Liver (tissue), 9 donors: ENCODE data around the gene ALG12. TPM values are rescaled to one million over a fixed set of nuclear protein-coding genes. Genes with fewer than 3 reads are reported as not detected.

Experiments
- DNase-seq: peaks from one replicate; pipeline ENCODE4 v3.0.0-alpha.2; 2017; ENCODE audit warnings: low spot score
- H3K27ac ChIP-seq, 2 donors: one replicate each; pipeline ENCODE4 v1.7.0; 2013; ENCODE audit warnings: inconsistent platforms in 2 of 2, low read length in 2 of 2, control low read depth in 1 of 2, low read depth in 1 of 2, mild to moderate bottlenecking in 1 of 2
- H3K27me3 ChIP-seq, 4 donors: one replicate each; pipeline versions ENCODE4 v1.6.1 to v1.7.0; 2013; ENCODE audit warnings: low read length in 3 of 4, inconsistent platforms in 1 of 4, mild to moderate bottlenecking in 1 of 4, moderate library complexity in 1 of 4; ENCODE audit not compliant: control insufficient read depth in 4 of 4, insufficient read depth in 4 of 4
- H3K36me3 ChIP-seq, 4 donors: one replicate each; pipeline versions ENCODE4 v1.6.1 to v1.7.0; 2013; ENCODE audit warnings: low read length in 3 of 4, mild to moderate bottlenecking in 3 of 4, low read depth in 1 of 4, moderate library complexity in 1 of 4; ENCODE audit not compliant: control insufficient read depth in 4 of 4, insufficient read depth in 3 of 4
- H3K4me1 ChIP-seq, 4 donors: one replicate each; pipeline versions ENCODE4 v1.6.1 to v1.7.0; 2013; ENCODE audit warnings: low read length in 3 of 4, mild to moderate bottlenecking in 3 of 4, moderate library complexity in 1 of 4; ENCODE audit not compliant: control insufficient read depth in 4 of 4, insufficient read depth in 4 of 4
- H3K4me3 ChIP-seq, 3 donors: one replicate each; pipeline versions ENCODE4 v1.6.1 to v1.7.0; 2013; ENCODE audit warnings: low read length in 3 of 3, control low read depth in 1 of 3, low read depth in 1 of 3, mild to moderate bottlenecking in 1 of 3
- H3K9ac ChIP-seq, 2 donors: one replicate each; pipeline ENCODE4 v1.7.0; 2013; ENCODE audit warnings: low read length in 2 of 2, mild to moderate bottlenecking in 2 of 2, moderate library complexity in 2 of 2, control low read depth in 1 of 2, low read depth in 1 of 2
- H3K9me3 ChIP-seq, 4 donors: one replicate each; pipeline versions ENCODE4 v1.6.1 to v1.7.0; 2013; ENCODE audit warnings: low read length in 3 of 4; ENCODE audit not compliant: control insufficient read depth in 4 of 4
- EGR1 ChIP-seq, 2 donors: IDR thresholded peaks; 2 replicates each; pipeline ENCODE4 v1.6.1; 2016 to 2018; ENCODE audit warnings: antibody characterized with exemption in 2 of 2, low read depth in 2 of 2
- FOXA1 ChIP-seq: IDR thresholded peaks from 2 replicates; pipeline ENCODE4 v1.6.1; 2016; ENCODE audit warnings: antibody characterized with exemption
- FOXA2 ChIP-seq: IDR thresholded peaks from 2 replicates; pipeline ENCODE4 v1.6.1; 2016; ENCODE audit warnings: antibody characterized with exemption
- GABPA ChIP-seq, 2 donors: IDR thresholded peaks in 1 of 2; conservative IDR thresholded peaks in 1 of 2; 2 replicates each; pipeline ENCODE4 v1.6.1; 2016; ENCODE audit warnings: antibody characterized with exemption in 2 of 2, mild to moderate bottlenecking in 1 of 2, moderate library complexity in 1 of 2
- HNF4A ChIP-seq, 2 donors: conservative IDR thresholded peaks; 2 replicates each; pipeline ENCODE4 v1.6.1; 2016; ENCODE audit warnings: antibody characterized with exemption in 2 of 2, mild to moderate bottlenecking in 2 of 2
- HNF4G ChIP-seq: IDR thresholded peaks from 2 replicates; pipeline ENCODE4 v1.6.1; 2016; ENCODE audit warnings: antibody characterized with exemption
- JUND ChIP-seq, 2 donors: IDR thresholded peaks; 2 replicates each; pipeline ENCODE4 v1.6.1; 2016; ENCODE audit warnings: antibody characterized with exemption in 2 of 2
- NR2F2 ChIP-seq: IDR thresholded peaks from 2 replicates; pipeline ENCODE4 v1.6.1; 2016; ENCODE audit warnings: antibody characterized with exemption
- SP1 ChIP-seq: IDR thresholded peaks from 2 replicates; pipeline ENCODE4 v1.6.1; 2018; ENCODE audit warnings: antibody characterized with exemption, mild to moderate bottlenecking
- TAF1 ChIP-seq: conservative IDR thresholded peaks from 2 replicates; pipeline ENCODE4 v1.6.1; 2016; ENCODE audit warnings: antibody characterized with exemption, mild to moderate bottlenecking
- ZBTB33 ChIP-seq: IDR thresholded peaks from 2 replicates; pipeline ENCODE4 v1.6.1; 2016; ENCODE audit warnings: antibody characterized with exemption
- WGBS: extraction: QIAGEN DNeasy Blood & Tissue Kit; methylation state at CpG from one replicate; pipeline ENCODE4 v1.1.7; 2013; 5-methylcytosine and 5-hydroxymethylcytosine counted together
- polyA plus RNA-seq, 2 donors: library from polyadenylated mRNA; stranded (reverse) in 1 of 2; unstranded in 1 of 2; fragments of 200-250 nt in 1 of 2; fragments of >200 nt in 1 of 2; fragmentation: Nextera tagmentation in 1 of 2; extraction: Ambion mirVana in 1 of 2; gene quantifications; one replicate each; pipeline versions ENCODE4 v1.2.1 to v1.2.3, GENCODE V29; 2013 to 2015
- total RNA-seq, 2 donors: library from RNA; depleted of rRNA; stranded (reverse); fragments of >200 nt; gene quantifications; one replicate each; pipeline ENCODE4 v1.2.3, GENCODE V29; 2014
- TF ChIP-seq, protein P1 (sequence below): IDR thresholded peaks from 2 replicates; pipeline ENCODE4 v1.6.1; 2016; ENCODE audit warnings: antibody characterized with exemption, mild to moderate bottlenecking
- TF ChIP-seq, protein P2 (sequence below): IDR thresholded peaks from 2 replicates; pipeline ENCODE4 v1.6.1; 2016; ENCODE audit warnings: antibody characterized with exemption
- TF ChIP-seq, protein P3 (sequence below): IDR thresholded peaks from 2 replicates; pipeline ENCODE4 v1.6.1; 2016; ENCODE audit warnings: antibody characterized with exemption
- TF ChIP-seq, protein P4 (sequence below): fragments of 150-350 bp; IDR thresholded peaks from 2 replicates; pipeline ENCODE4 v1.5.1; 2017; ENCODE audit warnings: improper control_type of control experiment, low read depth, low read length; ENCODE audit not compliant: missing input control
- donor health status: healthy.
- donor health status: healthy.
- donor health status: healthy.
- donor health status: healthy.
- donor health status: healthy.

Gene ALG12
- total and polyA plus RNA-seq, 4 donors = 10.4 to 20.2 (median 14.0) TPM

DNA sequence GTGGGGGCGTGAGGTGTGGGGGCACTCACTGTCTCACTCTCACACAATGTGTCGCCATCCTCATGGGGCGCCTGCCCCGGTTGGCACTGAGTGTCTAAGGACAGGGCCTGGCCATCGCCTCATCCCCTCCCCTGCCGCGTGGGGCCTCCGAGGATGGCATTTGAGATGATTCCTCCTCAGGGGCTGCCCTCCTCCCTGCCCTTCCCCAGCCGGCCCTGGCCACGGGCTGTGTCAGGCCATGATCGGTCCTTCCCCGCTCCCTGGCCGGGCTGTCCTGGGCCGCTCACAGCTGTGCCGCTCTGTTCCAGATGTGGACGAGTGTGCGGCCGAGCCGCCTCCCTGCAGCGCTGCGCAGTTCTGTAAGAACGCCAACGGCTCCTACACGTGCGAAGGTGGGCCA, 4.7 kb upstream of the ALG12 start:
- Histone ChIP-seq H3K4me1 (peaks cover 0 to 10% (median 7%) of the 10 kb centered on the region in 4 donors), H3K27ac (no peak overlapping the region), H3K36me3 (peaks cover 6 to 24% (median 14%) of the 10 kb centered on the region in 4 donors), H3K4me3 (no peak overlapping the region), H3K27me3 (no peaks in the 10 kb centered on the region), H3K9me3 (no peaks in the 10 kb centered on the region), H3K9ac (no peak overlapping the region)
- TF ChIP-seq HNF4G (no peak), TAF1 (no peak), HNF4A (conservative IDR thresholded peaks at IDR 0.05) (no peak), NR2F2 (no peak), JUND (IDR thresholded peaks at IDR 0.05) (no peak), ZBTB33 (no peak), GABPA (IDR thresholded peaks at IDR 0.05 in 1 of 2, conservative IDR thresholded peaks at IDR 0.05 in 1 of 2) (no peak)
- TF ChIP-seq, protein P1, sequence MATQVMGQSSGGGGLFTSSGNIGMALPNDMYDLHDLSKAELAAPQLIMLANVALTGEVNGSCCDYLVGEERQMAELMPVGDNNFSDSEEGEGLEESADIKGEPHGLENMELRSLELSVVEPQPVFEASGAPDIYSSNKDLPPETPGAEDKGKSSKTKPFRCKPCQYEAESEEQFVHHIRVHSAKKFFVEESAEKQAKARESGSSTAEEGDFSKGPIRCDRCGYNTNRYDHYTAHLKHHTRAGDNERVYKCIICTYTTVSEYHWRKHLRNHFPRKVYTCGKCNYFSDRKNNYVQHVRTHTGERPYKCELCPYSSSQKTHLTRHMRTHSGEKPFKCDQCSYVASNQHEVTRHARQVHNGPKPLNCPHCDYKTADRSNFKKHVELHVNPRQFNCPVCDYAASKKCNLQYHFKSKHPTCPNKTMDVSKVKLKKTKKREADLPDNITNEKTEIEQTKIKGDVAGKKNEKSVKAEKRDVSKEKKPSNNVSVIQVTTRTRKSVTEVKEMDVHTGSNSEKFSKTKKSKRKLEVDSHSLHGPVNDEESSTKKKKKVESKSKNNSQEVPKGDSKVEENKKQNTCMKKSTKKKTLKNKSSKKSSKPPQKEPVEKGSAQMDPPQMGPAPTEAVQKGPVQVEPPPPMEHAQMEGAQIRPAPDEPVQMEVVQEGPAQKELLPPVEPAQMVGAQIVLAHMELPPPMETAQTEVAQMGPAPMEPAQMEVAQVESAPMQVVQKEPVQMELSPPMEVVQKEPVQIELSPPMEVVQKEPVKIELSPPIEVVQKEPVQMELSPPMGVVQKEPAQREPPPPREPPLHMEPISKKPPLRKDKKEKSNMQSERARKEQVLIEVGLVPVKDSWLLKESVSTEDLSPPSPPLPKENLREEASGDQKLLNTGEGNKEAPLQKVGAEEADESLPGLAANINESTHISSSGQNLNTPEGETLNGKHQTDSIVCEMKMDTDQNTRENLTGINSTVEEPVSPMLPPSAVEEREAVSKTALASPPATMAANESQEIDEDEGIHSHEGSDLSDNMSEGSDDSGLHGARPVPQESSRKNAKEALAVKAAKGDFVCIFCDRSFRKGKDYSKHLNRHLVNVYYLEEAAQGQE = no peak
- TF ChIP-seq, protein P2, sequence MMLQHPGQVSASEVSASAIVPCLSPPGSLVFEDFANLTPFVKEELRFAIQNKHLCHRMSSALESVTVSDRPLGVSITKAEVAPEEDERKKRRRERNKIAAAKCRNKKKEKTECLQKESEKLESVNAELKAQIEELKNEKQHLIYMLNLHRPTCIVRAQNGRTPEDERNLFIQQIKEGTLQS = no peak
- WGBS = 92% methylated on average over 25 of the region's 25 CpGs
- no peak for DNase-seq

DNA sequence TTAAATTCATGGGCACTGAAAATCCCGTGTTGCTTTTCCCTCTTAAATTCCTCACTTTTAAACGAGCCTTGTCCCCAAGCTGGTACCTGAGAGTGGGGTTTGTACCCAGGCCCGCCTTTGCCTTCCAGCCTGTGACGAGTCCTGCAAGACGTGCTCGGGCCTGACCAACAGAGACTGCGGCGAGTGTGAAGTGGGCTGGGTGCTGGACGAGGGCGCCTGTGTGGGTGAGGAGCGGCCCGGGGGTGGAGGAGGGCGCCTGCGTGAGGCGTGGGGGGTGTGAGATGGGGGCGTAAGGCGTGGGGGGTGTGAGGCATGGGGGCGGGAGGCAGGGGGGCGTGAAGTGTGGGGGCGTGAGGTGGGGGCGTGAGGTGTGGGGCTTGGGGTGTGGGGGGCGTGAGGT, 4.2 kb upstream of the ALG12 start:
- H3K9me3 ChIP-seq = no peaks in the 10 kb centered on the region
- H3K4me3 ChIP-seq = no peak overlapping the region
- no peak overlapping the region for H3K27ac ChIP-seq
- H3K36me3 ChIP-seq = peaks cover 6 to 24% (median 14%) of the 10 kb centered on the region in 4 donors
- no peak for DNase-seq
- peaks cover 0 to 10% (median 7%) of the 10 kb centered on the region in 4 donors for H3K4me1 ChIP-seq
- no peaks in the 10 kb centered on the region for H3K27me3 ChIP-seq
- TF ChIP-seq GABPA (IDR thresholded peaks at IDR 0.05 in 1 of 2, conservative IDR thresholded peaks at IDR 0.05 in 1 of 2) = no peak
- TF ChIP-seq, protein P2 = no peak
- TF ChIP-seq FOXA2 = no peak
- no peak for TF ChIP-seq EGR1 (IDR thresholded peaks at IDR 0.05; ENCODE audit: low read depth in 2 of 2)
- TF ChIP-seq, protein P3, sequence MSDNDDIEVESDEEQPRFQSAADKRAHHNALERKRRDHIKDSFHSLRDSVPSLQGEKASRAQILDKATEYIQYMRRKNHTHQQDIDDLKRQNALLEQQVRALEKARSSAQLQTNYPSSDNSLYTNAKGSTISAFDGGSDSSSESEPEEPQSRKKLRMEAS = no peak
- no peak for TF ChIP-seq ZBTB33
- TF ChIP-seq, protein P1 = no peak
- no peak for TF ChIP-seq HNF4G
- no peak for TF ChIP-seq JUND (IDR thresholded peaks at IDR 0.05)
- TF ChIP-seq TAF1 = no peak
- TF ChIP-seq, protein P4, sequence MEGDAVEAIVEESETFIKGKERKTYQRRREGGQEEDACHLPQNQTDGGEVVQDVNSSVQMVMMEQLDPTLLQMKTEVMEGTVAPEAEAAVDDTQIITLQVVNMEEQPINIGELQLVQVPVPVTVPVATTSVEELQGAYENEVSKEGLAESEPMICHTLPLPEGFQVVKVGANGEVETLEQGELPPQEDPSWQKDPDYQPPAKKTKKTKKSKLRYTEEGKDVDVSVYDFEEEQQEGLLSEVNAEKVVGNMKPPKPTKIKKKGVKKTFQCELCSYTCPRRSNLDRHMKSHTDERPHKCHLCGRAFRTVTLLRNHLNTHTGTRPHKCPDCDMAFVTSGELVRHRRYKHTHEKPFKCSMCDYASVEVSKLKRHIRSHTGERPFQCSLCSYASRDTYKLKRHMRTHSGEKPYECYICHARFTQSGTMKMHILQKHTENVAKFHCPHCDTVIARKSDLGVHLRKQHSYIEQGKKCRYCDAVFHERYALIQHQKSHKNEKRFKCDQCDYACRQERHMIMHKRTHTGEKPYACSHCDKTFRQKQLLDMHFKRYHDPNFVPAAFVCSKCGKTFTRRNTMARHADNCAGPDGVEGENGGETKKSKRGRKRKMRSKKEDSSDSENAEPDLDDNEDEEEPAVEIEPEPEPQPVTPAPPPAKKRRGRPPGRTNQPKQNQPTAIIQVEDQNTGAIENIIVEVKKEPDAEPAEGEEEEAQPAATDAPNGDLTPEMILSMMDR = no peak
- no peak for TF ChIP-seq NR2F2
- TF ChIP-seq FOXA1 = no peak
- no peak for TF ChIP-seq SP1
- H3K9ac ChIP-seq = no peak overlapping the region
- 91% methylated on average over 20 of the region's 22 CpGs for WGBS
